UCSD-AML1 (cell line): ENCODE measurements around the gene XYLT2.
"Not testable (repeated sequence)": the region's sequence is repeated elsewhere in the genome, so short reads cannot be mapped to it uniquely, and the experiment has no call there.

ENCODE experiments used
- DNase-seq: peaks from one replicate; lab custom pipeline; 2025; ENCODE audit not compliant: unreplicated experiment; lab: John Stamatoyannopoulos, UW

XYLT2 gene

DNA sequence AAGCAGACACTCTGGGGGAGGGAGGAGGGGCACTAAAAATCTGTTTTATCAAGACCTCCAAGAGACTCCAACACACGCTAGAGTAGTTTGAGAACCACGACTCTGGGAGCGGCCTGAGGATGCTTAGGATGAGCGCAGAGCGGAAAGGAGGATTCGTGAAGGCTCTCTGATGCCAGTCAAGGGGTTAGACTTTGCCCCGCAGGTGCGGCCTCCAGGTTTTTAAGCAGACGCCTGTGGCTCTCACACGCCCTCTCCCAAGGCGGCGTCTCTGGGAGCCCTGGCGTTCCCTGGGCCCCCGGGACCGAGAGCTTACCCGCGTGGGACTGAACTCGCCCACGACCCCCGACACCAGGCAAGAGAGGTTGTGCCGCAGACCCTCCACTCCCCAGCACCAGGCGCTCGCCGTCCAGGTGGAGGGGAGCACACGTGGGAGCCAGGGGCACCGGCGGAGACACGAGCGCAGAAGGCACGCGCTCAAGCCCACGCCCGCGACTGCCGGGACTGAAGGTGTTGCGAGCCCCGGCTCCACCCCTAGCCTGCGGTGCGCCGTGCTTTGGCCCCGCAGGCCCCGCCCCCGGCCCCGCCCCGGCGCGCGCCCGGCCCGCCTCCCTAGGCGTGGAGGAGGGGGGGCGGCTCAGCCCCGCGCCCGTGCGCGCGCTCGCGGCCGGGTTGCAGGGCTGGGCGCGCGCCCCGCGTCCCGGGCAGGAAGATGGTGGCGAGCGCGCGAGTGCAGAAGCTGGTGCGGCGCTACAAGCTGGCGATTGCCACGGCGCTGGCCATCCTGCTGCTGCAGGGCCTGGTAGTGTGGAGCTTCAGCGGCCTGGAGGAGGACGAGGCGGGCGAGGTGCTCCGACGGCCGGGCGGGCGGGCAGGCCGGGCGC, at the start of gene XYLT2:
TSS of gene XYLT2 (plus strand) at position 695 of the 881 bp plus-strand sequence. CDS start at position 710, 15 bp downstream.
- peak; percentile 90 for DNase-seq

GRCh38 chr17:50297407-50297865, 48.5 kb upstream of the XYLT2 start:
- DNase-seq = peak; percentile 54

DNA sequence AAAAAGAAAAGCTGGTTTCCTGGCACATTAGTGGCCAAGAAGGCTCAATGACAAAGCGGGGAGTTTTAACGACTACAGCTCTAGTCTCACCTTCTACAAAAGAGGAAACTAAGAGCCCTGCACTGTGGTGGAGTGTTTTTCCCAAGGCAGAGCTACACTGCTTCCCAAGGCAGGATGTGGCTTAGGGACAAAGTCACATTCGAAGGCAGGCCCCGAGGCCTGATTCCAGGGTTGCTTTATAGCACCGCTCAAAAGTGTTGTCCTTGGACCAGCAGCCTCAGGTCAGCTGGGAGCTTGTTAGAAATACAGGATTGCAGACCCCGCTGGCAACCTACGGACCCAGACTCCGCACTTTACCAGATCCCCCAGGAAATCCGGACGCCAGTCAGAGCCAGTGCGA, 47.9 kb upstream of the XYLT2 start:
- peak; percentile 39 for DNase-seq

GRCh38 chr17:50299776-50300175, 46.1 kb upstream of the XYLT2 start:
- no peak for DNase-seq

DNA sequence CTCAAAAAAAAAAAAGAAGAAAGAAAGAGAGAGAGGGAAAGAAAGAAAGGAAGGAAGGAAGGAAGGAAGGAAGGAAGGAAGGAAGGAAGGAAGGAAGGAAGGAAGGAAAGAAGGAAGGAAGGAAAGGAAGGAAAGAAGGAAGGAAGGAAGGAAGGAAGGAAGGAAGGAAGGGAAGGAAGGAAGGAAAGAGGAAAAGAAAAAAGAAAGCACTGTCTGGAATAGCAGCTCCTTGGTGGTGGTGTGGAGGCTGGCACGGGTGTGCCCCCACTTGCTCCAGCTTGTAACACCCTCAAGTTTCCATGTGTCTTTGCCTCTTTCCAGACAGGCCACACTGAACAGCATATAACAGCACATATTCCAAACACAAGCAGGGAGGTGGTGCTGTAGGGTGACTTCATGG, 45.1 kb upstream of the XYLT2 start:
- not testable (repeated sequence) for DNase-seq

GRCh38 chr17:50301891-50302584, 43.9 kb upstream of the XYLT2 start:
- no peak for DNase-seq

GRCh38 chr17:50303051-50303450, 42.9 kb upstream of the XYLT2 start:
- no peak for DNase-seq

GRCh38 chr17:50303596-50303995, 42.3 kb upstream of the XYLT2 start:
- DNase-seq = no peak

DNA sequence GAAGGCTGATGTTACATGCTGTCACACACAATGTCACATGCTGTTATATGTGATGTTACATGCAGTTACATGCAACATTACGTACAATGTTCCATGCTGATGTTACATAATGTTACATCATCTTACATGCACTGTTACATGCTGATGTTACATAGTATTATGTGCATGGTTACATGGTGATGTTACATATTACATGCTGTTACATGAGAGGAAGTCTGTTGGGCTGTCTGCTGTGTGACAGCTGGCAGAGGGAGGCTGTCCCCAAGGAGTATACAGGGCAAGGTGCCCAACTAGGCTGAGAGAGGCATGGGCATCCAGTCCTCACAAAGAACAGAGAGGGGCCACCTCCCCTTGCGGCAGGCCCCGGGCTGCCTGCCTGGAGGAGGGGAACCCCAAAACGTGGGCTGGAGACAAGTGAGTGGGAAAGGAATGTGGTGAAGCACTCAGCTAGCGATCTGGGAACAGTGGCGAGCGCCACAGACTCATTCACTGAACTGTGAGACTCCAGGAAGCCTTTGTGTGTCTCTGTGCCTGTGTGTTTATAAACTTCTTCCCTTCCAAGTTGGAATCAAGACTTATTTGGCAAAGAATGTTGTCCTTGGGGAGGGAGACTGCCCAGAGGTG, 41.0 kb upstream of the XYLT2 start:
- DNase-seq = no peak

- DNase-seq = no peak
Observed at GRCh38 chr17:50307654-50308053, 38.3 kb upstream of the XYLT2 start.

- DNase-seq = no peak
Observed at GRCh38 chr17:50308666-50309065, 37.3 kb upstream of the XYLT2 start.

- no peak for DNase-seq
Observed at GRCh38 chr17:50310455-50311111, 35.3 kb upstream of the XYLT2 start.

GRCh38 chr17:50311112-50311460, 34.8 kb upstream of the XYLT2 start:
- no peak for DNase-seq

DNA sequence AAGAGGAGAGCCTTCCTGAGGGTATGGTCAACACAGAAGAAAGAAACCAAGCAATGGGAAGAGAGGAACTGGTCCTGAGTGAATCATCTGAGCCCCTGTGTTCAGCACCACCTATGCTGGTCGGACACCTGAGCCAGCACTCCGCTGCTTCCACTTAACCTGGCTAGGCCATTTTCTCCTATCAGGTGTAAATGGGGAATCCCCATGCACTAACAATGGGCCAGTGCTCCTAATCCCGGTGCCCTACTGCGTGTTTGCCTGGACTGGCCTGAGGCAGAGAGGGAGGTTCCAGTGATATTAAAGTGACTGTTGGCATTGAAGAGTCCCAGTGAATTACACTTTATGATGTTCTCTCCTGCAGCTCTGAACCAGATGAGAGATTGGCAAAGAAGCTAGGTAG, 34.4 kb upstream of the XYLT2 start:
- no peak for DNase-seq

GRCh38 chr17:50312308-50312707, 33.6 kb upstream of the XYLT2 start:
- DNase-seq = no peak

- DNase-seq = no peak
Observed at GRCh38 chr17:50314456-50315011, 31.4 kb upstream of the XYLT2 start.

GRCh38 chr17:50316016-50316587, 29.8 kb upstream of the XYLT2 start:
- DNase-seq = no peak

- not testable (repeated sequence) for DNase-seq
Observed at GRCh38 chr17:50316660-50317059, 29.3 kb upstream of the XYLT2 start.

DNA sequence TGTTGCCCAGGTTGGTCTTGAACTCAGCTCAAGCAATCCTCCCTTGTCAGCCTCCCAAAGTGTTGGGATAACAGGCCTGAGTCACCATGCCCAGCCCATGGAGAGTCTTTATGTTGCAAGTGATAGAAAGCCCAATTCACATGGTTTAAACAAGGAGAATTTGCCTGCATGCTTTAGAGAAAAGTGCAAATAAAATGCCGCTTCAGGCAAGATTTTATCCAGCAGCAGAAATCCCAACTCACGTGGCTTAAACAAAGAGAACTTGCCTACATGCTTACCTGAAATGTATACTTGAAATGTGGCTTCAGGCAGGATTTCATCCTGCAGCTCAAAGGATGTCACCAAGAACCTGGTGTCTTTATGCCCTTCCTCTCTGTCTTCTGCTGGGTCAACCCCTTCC, 28.8 kb upstream of the XYLT2 start:
- no peak for DNase-seq

DNA sequence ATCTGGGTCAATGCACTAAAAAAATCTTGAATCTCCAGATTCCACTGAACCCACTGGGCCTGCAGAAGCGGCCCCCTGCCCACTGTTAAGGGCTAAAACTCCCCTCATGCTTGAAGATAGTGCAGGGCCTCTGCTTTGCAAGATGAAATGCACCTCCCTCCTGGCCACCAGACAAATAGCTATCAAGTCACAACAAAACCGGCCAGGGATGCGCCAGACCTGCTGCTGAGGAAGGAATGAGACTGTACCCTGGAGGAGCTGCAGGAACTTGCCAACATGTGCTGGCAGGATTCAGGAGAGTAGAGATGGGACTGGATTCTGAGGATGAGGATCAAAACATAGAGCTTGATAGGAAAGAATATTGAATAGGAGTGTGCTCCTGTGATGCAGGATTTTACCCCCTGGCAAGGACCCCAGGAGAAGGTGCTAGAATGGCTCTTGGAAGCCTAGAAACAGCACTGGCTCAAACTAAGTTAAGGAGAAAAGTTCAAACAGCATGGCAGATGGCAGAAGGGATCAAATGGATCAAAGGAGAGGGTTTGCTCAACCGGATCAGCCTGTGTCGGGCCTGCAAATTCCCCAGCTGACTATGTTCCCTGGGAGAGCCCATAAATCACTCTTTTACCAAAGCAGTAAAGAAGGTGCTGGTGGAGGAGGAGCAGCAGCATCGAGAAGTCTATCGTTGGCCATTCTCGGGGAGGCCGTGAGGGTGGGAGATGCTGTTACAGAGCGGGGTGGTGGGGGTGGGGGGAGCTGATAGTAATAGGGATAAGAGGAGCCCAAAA, 27.2 kb upstream of the XYLT2 start:
- DNase-seq = no peak
